ENCODE results near the gene KCNK4. TPM values are rescaled to one million over a fixed set of nuclear protein-coding genes. Genes with fewer than 3 reads are reported as not detected.

Gene KCNK4
- polyA plus RNA-seq, 2 of the 4 experiments (the other 2 are of a cell fraction): 0.12 TPM; not detected in 1

GRCh38 chr11:64263021-64263946, 27.8 kb upstream of the KCNK4 start:
- no peak for DNase-seq (ENCODE audit: low read depth in 1 of 2, low spot score in 1 of 2)
- CTCF ChIA-PET: interaction anchor here (0.9 to 16.0 kb wide), 8 partner anchors 8 to 92 kb away, joined by 3 to 220 read pairs (median 4); partner anchors contain the start of genes CATSPERZ, ESRRA, PLCB3 and PPP1R14B
- H3K4me2 ChIP-seq: no peak overlapping the region
- H3K4me1 ChIP-seq: peaks cover 6% of the 10 kb centered on the region
- H3K9me3 ChIP-seq: no peaks in the 10 kb centered on the region
- peak in 1 of 2 experiments; percentile 39; a peak in 3 of 6 replicates for ATAC-seq
- 82% methylated on average over 17 of the region's 29 CpGs for WGBS (ENCODE audit: missing lambda C conversion rate)
- POLR2A ChIA-PET: interaction anchor here (1.7 kb wide), 1 partner anchor 41 kb away, joined by 6 read pairs; no protein-coding TSS in a partner anchor
- no peak overlapping the region for H3K27ac ChIP-seq
- FAIRE-seq: no peak
- no peak overlapping the region for H3K4me3 ChIP-seq
- TF ChIP-seq ZSCAN20 (CRISPR knock-in tag; IDR thresholded peaks at IDR 0.05) (no peak), CBX8 (IDR thresholded peaks at IDR 0.05) (no peak), TFCP2L1 (CRISPR knock-in tag; IDR thresholded peaks at IDR 0.05) (no peak), NR3C1 (IDR thresholded peaks at IDR 0.05) (no peak), RNF2 (IDR thresholded peaks at IDR 0.05; ENCODE audit: borderline replicate concordance, low read depth) (no peak), FOXS1 (CRISPR knock-in tag; IDR thresholded peaks at IDR 0.05) (no peak), REST (IDR thresholded peaks at IDR 0.05) (no peak), ZFP36 (IDR thresholded peaks at IDR 0.05; ENCODE audit: borderline replicate concordance, partially characterized antibody) (no peak), HES2 (IDR thresholded peaks at IDR 0.05) (no peak), BHLHE40 (IDR thresholded peaks at IDR 0.05; ENCODE audit: low read depth, low read length) (no peak), ESRRA (IDR thresholded peaks at IDR 0.05; ENCODE audit: borderline replicate concordance, low read length) (no peak), RAD21 (conservative IDR thresholded peaks at IDR 0.05 in 1 of 2, IDR thresholded peaks at IDR 0.05 in 1 of 2) (no peak), CHD2 (IDR thresholded peaks at IDR 0.05; ENCODE audit: low read length, partially characterized antibody) (no peak), MAX (IDR thresholded peaks at IDR 0.05) (no peak)

GRCh38 chr11:64263947-64264317, 27.2 kb upstream of the KCNK4 start:
- POLR2A ChIA-PET: interaction anchor here (1.7 kb wide), 1 partner anchor 41 kb away, joined by 6 read pairs; no protein-coding TSS in a partner anchor
- no peak for FAIRE-seq
- CTCF ChIA-PET: interaction anchor here (1.0 to 16.0 kb wide), 7 partner anchors 8 to 91 kb away, joined by 3 to 220 read pairs (median 4); partner anchors contain the start of genes CATSPERZ, ESRRA, PLCB3 and PPP1R14B
- TF ChIP-seq ZNF302 (CRISPR knock-in tag; IDR thresholded peaks at IDR 0.05) (no peak), CBX8 (IDR thresholded peaks at IDR 0.05) (no peak), POLR2A (IDR thresholded peaks at IDR 0.05; ENCODE audit: low read length) (no peak), SMC3 (IDR thresholded peaks at IDR 0.05) (no peak), E2F6 (IDR thresholded peaks at IDR 0.05; ENCODE audit: borderline replicate concordance, low read depth) (no peak), NPAS2 (CRISPR knock-in tag; IDR thresholded peaks at IDR 0.05; ENCODE audit: borderline replicate concordance) (no peak), EHMT2 (IDR thresholded peaks at IDR 0.05; ENCODE audit: low read depth) (no peak), MAFK (IDR thresholded peaks at IDR 0.05; ENCODE audit: partially characterized antibody) (no peak), RNF2 (IDR thresholded peaks at IDR 0.05; ENCODE audit: borderline replicate concordance, low read depth) (no peak)
- Histone ChIP-seq H3K4me2 (no peak overlapping the region), H3K27ac (no peak overlapping the region), H3K9me3 (no peaks in the 10 kb centered on the region), H3K4me3 (no peak overlapping the region), H3K4me1 (peaks cover 13% of the 10 kb centered on the region)
- ATAC-seq: no peak
- WGBS (ENCODE audit: missing lambda C conversion rate): 89% methylated on average over 7 of the region's 8 CpGs
- no peak for DNase-seq (ENCODE audit: low read depth in 1 of 2, low spot score in 1 of 2)

Data from A549 (cell line).